ENCODE results near the gene ANKRD22.

The ANKRD22 gene

DNA sequence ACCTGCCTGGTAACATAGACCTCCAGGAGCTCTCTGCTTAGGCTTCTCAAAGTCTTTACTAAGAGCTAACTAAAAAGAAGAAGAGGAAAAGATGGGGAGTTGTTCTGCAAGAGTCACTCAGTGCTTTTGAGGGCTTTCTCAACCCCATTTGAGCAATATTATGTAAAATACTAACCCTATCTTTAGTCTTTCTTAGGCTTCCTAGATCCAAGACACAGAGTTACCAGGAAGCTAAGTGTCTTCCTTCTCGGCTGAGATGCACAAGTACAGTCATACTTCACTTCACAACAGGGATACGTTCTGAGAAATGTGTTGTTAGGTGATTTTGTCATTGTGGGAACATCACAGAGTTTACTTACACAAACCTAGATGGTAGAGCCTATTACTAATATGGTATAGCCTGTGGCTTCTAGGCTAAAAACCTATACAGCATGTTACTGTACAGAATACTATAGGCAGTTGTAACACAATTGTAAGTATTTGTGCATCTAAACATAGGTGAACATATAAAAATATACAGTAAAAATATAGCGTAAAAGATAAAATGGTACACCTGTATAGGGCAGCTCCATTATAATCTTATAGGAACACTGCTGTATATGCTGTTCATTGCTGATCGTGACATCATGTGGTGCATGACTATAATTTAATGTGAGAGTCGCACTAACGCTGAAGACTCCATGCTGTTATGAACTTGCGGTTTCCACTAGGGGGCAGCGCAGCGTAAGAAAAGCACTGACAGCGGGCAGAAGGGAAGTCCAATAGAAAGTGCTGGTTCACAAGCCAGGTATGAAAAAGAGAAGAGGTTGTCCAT lies 16.3 kb downstream of the ANKRD22 start:
- DNase-seq, result peak; percentile 16 to 40

DNA sequence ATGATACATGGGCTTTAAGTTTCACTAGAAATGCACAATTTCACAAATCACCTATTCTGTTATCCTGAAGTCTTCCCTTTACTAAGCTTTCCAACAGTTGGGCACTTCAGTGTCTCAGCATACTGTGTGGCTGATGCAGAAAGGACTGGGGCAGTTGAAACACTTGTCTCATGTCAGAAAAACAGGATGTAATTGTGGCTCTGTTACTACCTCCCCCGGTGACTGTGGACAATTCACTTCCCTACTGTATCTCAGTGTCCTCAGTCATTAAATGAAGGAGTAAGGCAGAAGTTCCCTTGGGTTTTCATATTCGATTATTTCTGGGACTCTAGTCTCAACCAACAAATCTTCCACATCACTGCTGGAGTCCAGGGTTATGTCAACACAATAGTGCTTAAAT lies 17.9 kb downstream of the ANKRD22 start:
- DNase-seq, result no peak

DNA sequence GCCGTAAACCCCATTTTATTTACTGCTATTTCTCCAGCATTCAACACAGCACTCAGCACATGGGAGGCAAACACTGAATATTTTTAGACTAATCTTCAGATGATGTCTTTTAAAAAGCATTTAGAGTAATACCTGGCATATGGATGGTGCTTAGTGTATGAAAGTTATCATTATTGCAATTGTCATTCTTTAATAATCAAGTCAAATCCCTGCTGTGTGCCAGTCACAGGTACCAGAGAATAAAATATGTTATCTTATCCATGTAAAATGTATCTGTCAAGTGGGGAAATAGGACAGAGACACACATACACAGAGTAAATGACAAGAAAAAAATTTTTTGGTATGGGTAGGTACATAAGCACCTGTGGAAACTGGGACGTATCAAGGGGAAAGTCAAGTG lies 18.5 kb downstream of the ANKRD22 start:
- DNase-seq, result no peak

DNA sequence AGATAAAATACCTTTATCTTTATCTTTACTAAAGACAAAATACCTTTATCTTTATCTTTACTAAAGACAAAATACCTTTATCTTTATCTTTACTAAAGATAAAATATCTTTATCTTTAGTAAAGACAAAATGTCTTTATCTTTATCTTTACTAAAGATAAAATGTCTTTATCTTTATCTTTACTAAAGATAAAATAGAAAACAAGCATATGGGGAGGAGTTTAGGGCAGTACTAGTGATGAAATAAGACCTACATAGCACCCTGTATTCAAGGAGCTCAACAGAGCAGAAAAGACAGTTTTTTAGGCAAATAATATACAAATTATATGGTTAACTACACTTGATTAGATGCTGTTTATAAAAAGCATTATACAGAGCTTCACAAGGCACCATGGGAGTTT lies 19.3 kb downstream of the ANKRD22 start:
- no peak for DNase-seq

DNA sequence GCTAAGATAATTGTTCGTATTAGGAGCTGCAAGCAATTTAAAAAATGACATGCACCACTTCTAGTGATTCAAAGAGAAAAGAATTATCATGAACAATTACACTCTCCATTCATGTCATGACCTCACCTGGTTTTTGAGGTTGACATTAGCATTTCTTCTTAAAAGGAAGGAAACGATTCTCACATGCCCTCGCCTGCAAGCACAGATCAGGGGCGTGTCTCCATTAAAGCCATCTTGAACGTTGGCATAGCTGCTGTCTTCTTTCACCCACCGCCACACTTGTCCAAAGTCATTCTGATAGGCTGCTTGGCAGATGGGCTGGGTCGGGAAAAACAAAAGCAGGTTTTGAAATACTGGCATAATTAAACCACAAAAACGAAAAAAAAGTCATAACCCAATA lies 19.9 kb downstream of the ANKRD22 start:
- no peak for DNase-seq

DNA sequence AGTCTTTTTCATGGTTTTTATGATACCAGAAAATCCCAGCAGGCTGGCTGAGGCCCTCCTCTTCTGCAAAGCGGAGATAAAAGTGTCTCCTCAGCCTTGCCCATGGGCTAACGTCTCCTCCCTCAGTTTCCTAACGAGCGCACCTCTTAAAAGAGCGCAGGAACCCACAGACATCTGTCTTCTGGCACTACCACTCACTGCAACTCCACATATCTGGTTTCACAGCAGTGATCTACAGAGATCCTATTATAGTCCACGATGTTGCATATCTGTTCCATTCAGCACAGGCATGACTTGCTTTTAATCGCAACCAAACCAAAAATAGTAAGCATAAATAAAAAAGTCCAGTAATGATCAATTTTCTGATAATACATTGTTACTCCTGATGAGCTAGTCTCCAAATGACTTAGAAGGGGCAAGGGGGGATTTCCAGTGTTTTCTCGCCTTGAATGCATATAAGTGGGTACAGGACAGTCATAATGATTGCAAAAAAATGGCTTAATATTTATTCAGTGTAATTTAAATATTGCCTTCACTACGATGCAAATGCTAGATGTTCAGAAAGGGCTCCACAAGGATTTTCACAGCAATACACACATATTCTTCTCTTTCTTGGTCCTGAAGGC lies 20.9 kb downstream of the ANKRD22 start:
- no peak for DNase-seq

DNA sequence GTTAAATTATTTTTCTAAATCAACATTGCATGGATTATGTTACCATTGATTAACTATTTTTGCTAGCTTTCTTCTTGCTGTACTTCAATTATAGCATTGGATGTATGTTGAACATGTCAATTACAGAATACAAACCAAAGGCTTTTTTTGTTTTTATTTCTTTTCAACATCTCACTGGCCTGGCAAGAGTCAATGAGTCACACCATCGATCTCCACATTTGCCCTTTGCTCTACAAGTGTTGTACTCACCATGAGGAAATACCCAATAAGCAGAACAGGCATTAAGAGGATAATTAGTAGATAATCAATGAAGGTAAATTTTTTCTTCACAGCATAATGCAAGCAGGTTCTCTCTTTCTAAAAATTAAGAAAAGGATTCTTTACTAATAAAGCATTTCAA lies 23.3 kb downstream of the ANKRD22 start:
- DNase-seq, result no peak

DNA sequence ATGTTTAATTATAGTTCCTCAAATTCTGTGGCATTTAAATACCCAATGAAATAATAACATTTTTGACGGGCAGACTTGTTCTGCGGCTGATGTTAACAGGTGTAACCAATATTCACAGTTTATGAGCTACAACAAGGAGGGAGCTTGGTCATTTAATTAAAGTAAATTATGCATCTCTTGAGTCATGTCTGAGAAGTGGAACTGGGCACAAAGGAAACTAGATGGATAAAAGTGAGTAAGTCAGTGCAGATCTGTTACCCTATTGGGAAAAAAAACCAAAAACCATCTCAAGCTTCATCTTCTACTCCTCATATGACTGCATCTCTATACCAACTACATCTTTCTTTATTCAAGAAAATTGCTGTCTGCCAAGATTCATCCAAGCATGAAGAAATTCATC lies 24.0 kb downstream of the ANKRD22 start:
- DNase-seq, result no peak

DNA sequence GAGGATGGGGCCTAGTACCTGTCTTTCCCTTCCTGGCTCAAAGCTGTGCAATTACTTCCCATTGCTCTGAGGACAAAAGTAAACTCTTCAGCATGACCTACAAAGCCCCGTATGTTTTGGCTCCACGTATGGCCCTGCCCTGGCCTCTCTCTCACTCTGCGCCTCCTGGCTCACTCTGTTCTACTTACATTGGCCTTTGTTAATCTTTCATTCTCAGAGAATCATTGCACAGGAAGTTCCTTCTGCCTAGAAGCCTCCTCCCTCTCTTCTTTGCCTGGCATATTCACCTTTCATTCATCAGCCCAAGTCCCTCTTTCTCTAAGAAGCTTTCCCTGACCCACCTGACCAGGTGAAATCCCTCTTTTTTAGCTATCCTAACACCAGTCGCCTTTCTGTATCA lies 25.3 kb downstream of the ANKRD22 start:
- no peak for DNase-seq

DNA sequence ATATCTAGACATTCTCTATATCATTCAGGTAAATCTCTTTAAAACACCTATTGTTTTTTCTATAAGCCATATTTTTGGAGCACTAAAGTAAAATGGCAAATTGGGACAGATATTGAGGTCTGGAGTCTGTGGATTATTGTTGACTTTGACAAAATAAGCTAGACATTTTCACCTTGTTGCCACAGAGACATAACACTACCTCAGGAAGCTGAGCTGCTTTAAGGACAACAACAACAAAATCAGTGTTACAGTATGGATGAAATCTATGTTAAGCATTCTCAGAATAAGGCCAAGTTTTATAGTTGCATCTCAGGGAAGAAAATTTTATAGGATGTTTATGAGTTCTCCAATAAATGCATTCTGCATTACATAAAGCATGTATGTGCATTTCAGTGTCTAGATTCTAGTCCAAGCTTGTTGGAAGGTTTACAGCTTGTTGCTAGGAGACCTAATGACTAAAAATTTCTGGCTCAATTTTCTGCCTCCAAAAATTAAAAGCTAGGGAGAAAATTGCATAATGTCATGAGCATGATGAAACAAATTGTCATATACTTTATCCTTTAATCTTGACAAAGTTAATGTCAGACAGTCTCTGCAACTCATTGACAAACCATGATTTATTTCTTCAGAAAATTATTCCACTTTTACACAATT lies 30.8 kb downstream of the ANKRD22 start:
- no peak for DNase-seq

DNA sequence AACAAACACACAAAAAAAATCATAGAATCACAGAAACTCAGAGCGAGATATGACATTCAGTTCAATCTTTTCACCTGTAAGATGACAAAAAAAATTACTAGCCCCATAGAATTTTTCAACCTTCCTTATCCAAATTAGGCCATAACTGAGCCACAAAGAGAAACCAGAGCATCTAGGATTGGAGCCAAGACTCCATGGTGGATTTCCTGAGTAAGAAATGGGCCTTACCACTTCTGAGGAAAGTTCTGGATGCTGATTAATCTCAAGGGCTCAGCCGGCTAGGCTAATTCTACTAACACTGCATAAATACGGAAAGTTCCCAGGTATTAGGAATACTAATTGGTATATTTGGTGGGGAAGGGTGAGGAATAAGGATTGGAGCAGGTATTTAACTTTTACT lies 32.4 kb downstream of the ANKRD22 start:
- DNase-seq, result no peak

DNA sequence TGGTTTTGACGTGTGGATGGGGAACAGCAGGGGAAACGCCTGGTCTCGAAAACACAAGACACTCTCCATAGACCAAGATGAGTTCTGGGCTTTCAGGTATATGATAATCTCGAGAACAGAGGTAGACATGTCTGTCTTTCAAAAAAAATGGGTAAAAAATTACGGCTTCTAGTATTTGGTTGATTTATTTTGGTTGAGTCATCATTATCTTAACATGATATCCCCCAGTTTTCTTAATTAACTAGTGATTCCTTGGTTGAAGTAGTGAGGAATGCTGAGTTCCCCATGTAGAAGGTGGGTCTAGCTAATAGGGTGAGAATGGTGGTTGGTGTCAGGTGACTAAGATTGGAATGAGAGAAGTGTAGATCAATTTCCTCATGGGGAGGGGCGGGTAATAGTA lies 38.4 kb downstream of the ANKRD22 start:
- DNase-seq, result no peak

DNA sequence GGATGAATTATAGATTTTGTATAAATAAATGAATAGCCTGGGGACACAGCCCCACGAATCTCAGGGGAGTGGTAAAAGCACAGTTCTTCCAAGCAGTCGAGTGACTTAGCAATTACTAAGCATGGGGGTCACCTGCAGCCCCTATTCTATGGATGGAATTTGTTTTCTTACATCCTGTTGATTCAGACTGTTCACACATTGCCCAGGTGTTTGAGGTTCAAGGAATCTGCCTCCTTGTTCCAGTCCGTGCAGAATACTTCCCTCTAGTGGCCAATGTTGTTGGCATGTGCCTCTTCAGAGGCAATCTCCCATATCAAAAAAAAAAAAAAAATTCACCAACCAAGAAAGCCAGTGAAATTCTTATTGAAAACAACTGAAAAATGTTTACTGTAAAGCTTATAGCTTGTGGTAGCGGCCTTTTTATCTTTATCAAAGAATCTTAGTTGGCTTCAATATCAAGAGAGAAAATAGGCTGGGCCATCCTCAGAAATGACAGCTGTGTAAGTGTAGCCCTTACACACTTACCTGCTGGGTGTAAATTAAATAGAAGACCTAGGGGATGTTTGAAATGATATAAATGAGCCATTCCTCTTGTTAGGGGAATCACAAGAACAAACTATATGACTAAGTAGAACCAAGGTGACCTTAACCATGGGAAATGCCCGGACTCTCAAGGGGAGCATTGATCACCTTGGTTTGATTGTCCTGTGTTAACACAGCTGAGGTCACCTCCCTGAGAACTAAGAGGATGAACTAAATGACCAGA lies 41.3 kb downstream of the ANKRD22 start:
- no peak for DNase-seq

DNA sequence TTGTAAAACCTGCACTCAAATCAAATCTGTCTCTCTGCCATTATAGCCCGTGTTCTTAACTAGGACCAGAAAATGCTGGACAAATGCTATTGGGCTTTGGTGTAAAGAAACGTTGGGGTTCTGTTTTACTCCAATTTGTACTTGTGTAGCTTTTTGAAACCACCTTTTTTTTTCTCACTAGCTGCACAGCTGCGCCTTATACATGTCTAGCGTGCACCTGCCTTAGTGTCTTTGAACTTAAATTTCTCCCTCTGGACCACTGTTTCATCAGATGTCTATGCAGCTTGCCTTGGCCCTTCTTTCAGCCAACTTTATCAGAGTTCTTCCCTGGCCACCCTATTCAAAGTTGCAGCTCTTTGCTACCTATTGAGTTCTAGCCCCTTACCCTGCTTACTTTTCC lies 42.0 kb downstream of the ANKRD22 start:
- no peak for DNase-seq

DNA sequence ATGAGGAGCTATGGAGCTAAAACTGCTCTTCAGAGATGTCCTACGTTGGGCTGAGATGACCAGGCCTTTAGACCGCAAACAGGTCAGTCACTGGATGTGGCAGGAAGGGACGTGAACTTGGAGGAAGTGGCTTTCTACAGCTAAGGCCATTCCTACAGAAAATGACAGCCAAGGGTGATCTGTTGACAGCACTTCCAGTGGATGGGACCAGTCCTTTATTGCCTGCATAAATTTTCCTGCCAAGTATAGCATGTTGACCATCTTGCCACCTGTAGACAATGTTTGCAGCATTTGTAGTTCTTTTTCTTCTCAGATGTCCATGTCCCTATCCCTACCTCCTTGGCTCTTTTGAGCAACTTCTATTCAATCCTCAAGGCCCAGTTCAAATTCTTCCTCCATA lies 45.7 kb downstream of the ANKRD22 start:
- no peak for DNase-seq

DNA sequence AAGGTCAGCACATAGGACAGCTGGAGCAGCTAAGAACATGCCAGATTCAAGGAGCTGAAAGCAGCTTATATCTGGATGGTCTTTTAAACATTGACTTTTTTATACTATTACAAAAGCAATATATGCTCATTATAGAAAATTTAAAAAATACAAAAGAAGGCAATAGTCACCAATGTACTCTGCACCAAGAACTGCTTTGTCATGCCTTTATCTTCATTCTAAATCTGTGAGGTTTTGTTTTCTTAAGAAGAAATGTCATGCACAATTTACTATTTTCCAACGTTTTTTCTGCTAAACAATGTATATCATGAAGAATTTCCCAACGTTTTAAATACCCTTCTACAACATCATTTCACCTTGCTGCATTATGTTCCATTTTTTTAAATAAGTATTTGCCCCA lies 46.3 kb downstream of the ANKRD22 start:
- no peak for DNase-seq

DNA sequence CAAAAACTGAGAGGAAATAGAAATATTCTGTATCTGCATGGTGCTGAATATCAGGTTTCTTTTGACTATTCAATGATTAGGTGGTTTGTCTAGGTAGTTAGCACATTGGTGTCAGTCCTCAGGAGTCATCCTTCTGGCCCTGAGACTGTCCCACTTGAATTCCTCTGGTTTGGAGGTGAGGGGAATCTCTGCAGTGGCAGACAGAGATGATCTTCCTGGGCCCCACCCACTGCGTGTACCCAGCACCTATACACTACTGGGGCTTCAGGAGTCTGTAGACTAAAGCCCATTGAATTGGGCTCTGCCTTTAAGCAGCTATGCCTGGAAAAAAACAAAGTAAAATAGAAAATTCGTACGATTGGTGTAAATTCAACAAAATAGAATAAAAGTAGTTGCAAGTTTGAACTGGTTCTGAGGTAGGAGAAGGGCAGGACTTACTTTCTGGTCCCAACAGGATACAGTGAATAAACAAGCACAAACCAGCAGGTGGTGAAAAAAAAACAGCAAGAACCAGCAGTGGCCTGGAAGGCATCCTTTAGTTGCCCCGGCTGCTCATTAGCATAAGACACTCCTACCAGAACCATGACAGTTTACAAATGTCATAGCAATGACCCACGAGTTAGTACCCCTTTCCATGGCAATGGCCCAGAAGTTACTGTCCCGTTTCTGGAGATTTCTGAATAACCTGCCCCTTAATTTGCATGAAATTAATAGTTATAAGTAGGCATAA lies 47.4 kb downstream of the ANKRD22 start:
- DNase-seq, result no peak

DNA sequence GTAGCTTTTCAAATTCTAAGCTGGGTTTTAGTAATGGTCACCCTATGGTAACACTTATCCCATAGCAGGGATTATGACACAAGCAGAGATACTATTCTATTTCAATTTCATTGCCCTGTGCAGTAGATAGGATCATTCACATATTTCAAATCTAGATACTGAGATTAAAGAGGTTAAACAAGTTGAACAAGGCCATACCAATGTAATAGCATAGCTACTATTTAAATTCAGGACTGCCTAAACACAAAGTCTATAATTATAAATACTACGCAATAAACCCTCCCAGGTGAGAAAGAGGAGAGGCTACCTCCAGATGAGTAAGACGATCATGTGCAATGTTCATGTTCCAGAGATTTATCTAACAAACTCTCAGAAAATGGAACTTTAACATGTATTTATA lies 48.0 kb downstream of the ANKRD22 start:
- no peak for DNase-seq

DNA sequence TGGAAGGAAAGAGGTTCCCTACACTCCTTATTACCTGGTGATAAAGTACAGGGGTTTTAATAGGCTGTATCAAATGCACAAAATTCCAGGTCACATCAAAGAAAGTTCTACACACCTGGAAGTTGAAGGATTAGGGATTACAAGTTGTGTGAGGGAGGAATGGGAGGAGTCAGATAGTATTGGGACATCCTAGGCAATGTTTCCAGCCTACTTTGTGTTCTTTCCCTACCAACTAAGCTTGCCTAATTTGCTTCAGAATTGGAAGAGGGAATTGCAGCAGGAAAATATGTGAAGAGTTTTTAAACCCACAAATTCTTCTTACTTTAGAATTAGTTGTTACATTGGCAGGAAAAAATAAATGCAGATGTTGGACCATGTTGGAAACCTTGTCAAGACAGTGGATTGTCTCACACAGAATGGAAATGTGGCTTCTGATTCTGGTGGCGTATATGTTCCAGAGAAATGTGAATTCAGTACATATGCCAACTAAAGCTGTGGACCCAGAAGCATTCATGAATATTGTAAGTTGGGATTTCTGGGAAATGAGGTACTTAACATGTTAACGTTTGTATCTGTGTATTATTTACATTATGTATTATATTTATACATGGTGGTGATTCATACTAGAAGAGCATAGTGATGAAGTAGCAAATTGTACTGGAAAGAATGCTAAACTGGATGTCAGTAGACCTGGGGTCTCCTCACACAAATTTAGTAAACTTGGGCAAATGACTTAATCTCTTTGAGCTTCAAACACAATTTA lies 48.9 kb downstream of the ANKRD22 start, which contains the start of gene LIPM:
Gene LIPM (plus strand): TSS at position 208 of the 763 bp plus-strand sequence. CDS start 167 bp downstream, at position 375.
- no peak for DNase-seq

DNA sequence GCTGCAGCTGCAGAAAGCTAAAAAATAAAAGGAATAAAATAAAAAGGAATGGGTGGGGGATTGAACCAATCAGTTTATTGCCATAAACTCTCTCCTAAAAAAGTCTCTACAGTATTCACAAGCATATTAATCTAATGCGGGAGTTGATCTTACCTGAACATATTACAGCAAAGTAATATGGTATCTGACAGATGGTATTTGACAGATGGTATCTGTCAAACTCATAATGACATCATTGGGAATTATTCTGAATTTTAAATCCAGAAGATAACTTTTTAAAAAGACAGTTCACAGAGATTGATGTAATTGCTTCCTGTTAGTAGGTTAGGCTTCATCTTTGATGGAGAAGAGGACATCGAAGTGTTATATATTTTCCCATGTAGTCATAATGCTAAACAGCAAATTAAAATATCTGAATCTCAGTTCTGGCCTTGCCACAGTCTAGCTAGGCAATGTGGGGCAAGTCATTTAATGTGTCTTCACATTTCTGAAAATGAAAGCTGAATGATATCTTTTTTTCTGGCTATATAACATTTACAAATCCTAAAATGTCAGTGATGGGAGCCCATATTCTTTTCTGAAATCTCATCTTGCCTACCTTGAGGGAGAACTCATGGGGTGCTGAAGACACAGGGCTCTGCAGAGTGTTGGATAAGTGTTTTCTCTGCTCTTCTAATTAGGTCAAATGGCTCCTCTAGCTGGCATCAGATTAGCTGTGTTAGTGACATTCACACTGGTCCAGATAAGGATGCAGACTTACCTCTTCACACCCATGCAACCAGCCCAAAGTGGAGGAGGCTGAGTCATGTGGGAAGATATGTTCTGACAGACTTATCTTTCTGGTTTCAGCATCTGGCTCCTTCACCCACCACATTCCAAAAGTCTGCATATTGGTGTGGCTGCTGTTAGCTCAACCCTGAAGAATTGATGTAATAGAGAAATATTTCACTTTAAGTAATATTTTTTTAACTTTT lies 51.2 kb downstream of the ANKRD22 start:
- DNase-seq, result no peak

DNA sequence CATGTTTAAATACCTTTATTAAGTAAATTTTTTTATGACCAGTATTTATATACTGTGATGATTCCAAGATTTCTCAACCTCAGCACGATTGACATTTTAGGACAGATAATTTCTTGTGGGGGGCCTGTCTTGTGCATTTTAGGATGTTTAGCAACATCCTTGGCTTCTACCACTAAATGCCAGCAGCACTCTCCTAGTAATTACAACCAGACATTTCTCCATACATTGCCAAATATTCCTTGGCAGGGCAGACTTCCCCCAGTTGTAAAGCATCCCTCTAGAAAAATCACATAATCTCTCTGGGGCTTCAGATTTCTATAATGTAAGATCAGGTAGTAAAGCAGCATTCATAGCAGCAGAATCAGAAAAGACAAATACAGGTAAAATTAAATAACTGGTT lies 56.9 kb downstream of the ANKRD22 start:
- no peak for DNase-seq

Data from NCI-H187 (cell line).